Measurements from ENCODE around the gene ASB3. TPM values are rescaled to one million over a fixed set of nuclear protein-coding genes. Genes with fewer than 3 reads are reported as not detected.
"Not testable (repeated sequence)": the region's sequence is repeated elsewhere in the genome, so short reads cannot be mapped to it uniquely, and the experiment has no call there.

Gene ASB3, protein sequence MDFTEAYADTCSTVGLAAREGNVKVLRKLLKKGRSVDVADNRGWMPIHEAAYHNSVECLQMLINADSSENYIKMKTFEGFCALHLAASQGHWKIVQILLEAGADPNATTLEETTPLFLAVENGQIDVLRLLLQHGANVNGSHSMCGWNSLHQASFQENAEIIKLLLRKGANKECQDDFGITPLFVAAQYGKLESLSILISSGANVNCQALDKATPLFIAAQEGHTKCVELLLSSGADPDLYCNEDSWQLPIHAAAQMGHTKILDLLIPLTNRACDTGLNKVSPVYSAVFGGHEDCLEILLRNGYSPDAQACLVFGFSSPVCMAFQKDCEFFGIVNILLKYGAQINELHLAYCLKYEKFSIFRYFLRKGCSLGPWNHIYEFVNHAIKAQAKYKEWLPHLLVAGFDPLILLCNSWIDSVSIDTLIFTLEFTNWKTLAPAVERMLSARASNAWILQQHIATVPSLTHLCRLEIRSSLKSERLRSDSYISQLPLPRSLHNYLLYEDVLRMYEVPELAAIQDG
- 36.5 TPM for polyA plus RNA-seq (ENCODE audit: insufficient read length)
- long read RNA-seq, donor 1, partial matches to known transcripts: 0 of 5 reads
- long read RNA-seq, donor 1, other reads (novel, unspliced or antisense): 0 of 5 reads
- long read RNA-seq, donor 2, transcript ASB3-201 (10 exons, 2,214 nt): major isoform, 5 of 7 reads
- long read RNA-seq, donor 2, partial matches to known transcripts: 0 of 7 reads
- long read RNA-seq, donor 2, other reads (novel, unspliced or antisense): 0 of 7 reads
- long read RNA-seq, donor 3, partial matches to known transcripts: 7 of 10 reads
- long read RNA-seq, donor 3, other reads (novel, unspliced or antisense): 0 of 10 reads
- long read RNA-seq, donor 4: 0 reads
- long read RNA-seq, donor 5, transcript ASB3-206 (2 exons, 764 nt): minor isoform, 5 of 14 reads
- long read RNA-seq, donor 5, transcript ASB3-201 (10 exons, 2,214 nt): major isoform, 9 of 14 reads
- long read RNA-seq, donor 5, partial matches to known transcripts: 0 of 14 reads
- long read RNA-seq, donor 5, other reads (novel, unspliced or antisense): 0 of 14 reads
- long read RNA-seq, donor 6, transcript ASB3-201 (10 exons, 2,214 nt): major isoform, 8 of 10 reads
- long read RNA-seq, donor 6, partial matches to known transcripts: 0 of 10 reads
- long read RNA-seq, donor 6, other reads (novel, unspliced or antisense): 0 of 10 reads
- long read RNA-seq, donor 7, transcript ASB3-201 (10 exons, 2,214 nt): major isoform, 8 of 13 reads
- long read RNA-seq, donor 7, partial matches to known transcripts: 0 of 13 reads
- long read RNA-seq, donor 7, other reads (novel, unspliced or antisense): 0 of 13 reads
- long read RNA-seq, donor 8, partial matches to known transcripts: 6 of 8 reads
- long read RNA-seq, donor 8, other reads (novel, unspliced or antisense): 0 of 8 reads

- DNase-seq: peak; percentile 87
Observed at GRCh38 chr2:53786705-53787613, at the start of gene ASB3, which contains the start of gene ERLEC1. Gene ASB3 (minus strand): TSS chr2:53786953. CDS start chr2:53765572, 21,381 bp downstream. Gene ERLEC1 (plus strand): TSS chr2:53787044. CDS start chr2:53787211, 167 bp downstream.

DNA sequence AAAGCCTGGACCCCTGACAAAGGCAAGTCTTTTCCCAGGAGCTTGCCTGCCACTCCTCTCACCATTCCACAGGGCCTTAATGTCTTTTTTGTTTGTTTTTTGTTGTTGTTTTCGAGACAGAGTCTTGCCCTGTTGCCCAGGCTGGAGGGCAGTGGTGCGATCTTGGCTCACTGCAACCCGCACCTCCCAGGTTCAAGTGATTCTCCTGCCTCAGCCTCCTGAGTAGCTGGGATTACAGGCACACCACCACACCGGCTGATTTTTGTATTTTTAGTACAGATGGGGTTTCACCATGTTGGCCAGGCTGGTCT is 43.2 kb upstream of the ASB3 start:
- DNase-seq: not testable (repeated sequence)

GRCh38 chr2:53829273-53829979 is 42.7 kb upstream of the ASB3 start:
- no peak for DNase-seq

DNA sequence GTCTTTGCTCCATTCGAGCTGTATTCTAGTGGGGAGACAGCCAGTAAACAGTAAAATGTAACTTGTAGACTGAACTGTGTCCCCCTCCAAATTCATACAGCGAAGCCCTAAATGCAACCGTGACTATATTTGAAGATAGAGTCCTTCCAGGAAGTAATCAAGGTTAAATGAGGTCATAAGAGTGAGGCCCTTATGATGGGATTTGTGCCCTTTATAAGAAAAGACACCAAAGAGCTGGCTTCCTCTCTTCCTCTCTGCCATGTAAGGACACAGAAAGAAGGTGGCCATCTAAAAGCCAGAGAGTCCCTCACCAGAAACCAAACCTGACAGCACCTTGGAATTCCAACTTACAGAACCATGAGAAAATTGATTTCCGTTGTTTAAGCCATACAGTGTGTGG is 41.6 kb upstream of the ASB3 start:
- no peak for DNase-seq

GRCh38 chr2:53827398-53828175 is 40.8 kb upstream of the ASB3 start:
- no peak for DNase-seq

- no peak for DNase-seq
Observed at GRCh38 chr2:53826587-53827397, 40.0 kb upstream of the ASB3 start.

GRCh38 chr2:53826030-53826410 is 39.3 kb upstream of the ASB3 start:
- no peak for DNase-seq

DNA sequence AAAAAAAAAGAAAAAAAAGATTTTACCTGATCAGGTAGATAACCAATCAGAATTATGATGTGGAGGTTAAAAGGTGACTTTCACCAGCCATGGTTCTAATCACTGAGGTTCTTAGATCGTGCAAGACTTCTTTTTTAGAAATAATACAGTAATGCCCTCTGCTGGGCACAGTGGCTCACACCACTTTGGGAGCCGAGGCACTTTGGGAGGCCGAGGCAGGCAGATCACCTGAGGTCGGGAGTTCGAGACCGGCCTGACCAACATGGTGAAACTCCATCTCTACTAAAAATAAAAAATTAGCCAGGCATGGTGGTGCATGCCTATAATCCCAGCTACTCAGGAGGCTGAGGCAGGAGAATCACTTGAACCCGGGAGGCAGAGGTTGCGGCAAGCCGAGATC is 36.9 kb upstream of the ASB3 start:
- not testable (repeated sequence) for DNase-seq

DNA sequence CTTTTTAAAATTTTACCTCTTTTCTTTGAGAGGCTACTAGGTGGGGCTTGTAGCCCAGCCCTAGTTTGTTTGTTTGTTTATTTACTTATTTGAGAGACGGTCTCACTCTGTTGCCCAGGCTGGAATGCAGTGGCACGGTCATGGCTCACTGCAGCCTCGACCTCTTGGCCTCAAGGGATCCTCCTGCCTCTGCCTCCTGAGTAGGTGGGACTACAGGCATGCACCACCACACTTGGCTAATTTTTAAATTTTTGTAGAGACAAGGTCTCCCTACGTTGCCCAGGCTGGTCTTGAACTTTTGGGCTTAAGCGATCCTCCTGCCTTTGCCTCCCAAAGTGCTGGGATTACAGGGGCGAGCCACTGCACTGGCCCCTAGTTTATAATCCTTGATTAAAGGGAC is 35.1 kb upstream of the ASB3 start:
- DNase-seq: no peak

DNA sequence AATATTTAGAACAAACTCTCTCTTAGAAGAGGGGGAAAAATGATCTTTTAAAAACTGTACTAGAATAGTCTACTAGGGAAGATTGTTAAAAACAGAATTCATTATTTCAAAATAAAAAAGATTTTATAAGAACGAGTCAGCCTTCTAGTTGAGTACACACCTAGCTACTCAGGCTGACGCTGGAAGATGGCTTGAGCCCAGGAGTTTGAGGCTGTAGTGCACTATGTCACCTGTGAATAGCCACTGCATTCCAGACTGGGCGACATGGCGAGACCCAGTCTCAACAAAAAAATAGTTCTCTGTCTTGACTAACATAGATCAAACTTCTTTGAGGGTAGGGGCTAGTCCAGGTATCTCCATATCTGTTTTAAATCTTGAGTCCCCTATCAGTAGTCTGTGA is 34.0 kb upstream of the ASB3 start:
- no peak for DNase-seq

DNA sequence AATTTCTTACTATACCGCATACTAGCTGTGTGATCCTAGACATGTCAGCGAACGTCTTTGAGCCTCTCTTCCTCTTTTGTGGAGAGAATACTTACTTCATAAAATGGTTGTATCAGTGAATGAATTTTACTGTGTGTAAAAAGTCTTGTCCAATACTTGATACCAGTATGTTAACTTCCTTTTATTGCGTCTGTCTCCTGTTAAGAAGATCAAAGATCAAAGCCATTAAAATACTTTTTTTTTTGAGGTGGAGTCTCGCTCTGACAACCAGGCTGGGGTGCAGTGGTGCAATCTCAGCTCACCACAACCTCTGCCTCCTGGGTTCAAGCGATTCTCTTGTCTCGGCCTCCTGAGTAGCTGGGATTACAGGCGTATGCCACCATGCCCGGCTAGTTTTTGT is 33.3 kb upstream of the ASB3 start:
- no peak for DNase-seq

DNA sequence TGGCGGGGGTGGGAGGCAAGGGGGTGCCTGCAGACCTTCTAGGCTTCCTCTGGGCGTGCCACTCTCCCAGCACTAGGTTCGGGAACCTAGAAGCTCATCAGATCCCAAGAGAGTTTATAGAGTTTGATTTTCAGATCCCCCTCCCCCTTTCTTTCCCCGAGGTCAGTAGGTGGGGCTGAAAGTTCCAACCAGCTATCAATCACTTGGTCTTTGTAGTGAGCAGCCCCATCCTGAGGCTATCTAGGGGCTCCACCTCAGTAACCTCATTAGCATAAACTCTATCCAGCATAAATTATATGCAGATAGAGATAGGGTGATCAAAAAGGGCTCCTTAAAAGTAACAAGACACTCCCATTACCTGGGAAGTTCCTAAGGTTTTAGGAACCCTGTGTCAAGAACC is 32.9 kb upstream of the ASB3 start:
- no peak for DNase-seq

- no peak for DNase-seq
Observed at GRCh38 chr2:53818854-53819435, 32.2 kb upstream of the ASB3 start.

- no peak for DNase-seq
Observed at GRCh38 chr2:53813151-53813550, 26.4 kb upstream of the ASB3 start.

GRCh38 chr2:53811601-53812000 is 24.8 kb upstream of the ASB3 start:
- DNase-seq: no peak

- DNase-seq: no peak
Observed at GRCh38 chr2:53802617-53803151, 15.9 kb upstream of the ASB3 start.

- DNase-seq: no peak
Observed at GRCh38 chr2:53801547-53801946, 14.8 kb upstream of the ASB3 start.

- DNase-seq: no peak
Observed at GRCh38 chr2:53793821-53794220, 7.1 kb upstream of the ASB3 start.

All from left kidney (tissue), 8 donors.